ENCODE results near the gene TXNDC17.

DNA sequence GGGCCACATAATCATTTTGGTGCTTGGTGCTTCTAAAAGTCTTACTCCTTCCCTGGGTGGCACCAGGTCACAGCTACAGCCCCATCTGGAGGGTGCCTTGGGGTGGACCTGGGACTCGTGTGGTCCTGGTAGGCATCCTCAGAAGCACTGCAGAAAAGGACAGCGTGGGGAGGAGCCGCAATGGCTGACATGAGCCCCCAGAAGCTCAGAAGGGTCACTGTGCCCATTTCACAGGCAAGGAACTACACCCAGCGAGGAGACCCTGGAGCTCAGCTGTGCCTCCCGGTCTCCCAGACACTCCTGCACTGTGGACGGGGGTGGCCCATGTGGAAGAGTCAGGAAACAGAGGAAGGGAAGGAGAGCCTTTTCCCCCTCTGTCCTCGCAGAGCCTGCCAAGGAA is 37.1 kb downstream of the TXNDC17 start:
- TF ChIP-seq CEBPB (IDR thresholded peaks at IDR 0.05) = no peak
- TF ChIP-seq, protein P1, sequence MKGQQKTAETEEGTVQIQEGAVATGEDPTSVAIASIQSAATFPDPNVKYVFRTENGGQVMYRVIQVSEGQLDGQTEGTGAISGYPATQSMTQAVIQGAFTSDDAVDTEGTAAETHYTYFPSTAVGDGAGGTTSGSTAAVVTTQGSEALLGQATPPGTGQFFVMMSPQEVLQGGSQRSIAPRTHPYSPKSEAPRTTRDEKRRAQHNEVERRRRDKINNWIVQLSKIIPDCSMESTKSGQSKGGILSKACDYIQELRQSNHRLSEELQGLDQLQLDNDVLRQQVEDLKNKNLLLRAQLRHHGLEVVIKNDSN (IDR thresholded peaks at IDR 0.05) = no peak
- TF ChIP-seq, protein P2, sequence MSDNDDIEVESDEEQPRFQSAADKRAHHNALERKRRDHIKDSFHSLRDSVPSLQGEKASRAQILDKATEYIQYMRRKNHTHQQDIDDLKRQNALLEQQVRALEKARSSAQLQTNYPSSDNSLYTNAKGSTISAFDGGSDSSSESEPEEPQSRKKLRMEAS (IDR thresholded peaks at IDR 0.05) = no peak
- TF ChIP-seq TEAD4 (IDR thresholded peaks at IDR 0.05) = no peak
- TF ChIP-seq YY1 (IDR thresholded peaks at IDR 0.05; ENCODE audit: low read depth) = no peak

Measured in Ishikawa (cell line).